ENCODE measurements around the gene COL4A2. TPM values are rescaled to one million over a fixed set of nuclear protein-coding genes. Genes with fewer than 3 reads are reported as not detected.

Gene COL4A2
- total and polyA plus RNA-seq, 4 donors: 8.0 to 45.2 (median 40.3) TPM

- H3K36me3 ChIP-seq (ENCODE audit: control insufficient read depth in 4 of 4, insufficient read depth in 3 of 4, low read depth in 1 of 4, low read length in 3 of 4): no peaks in the 10 kb centered on the region
- DNase-seq (ENCODE audit: low spot score): no peak
- no peaks in the 10 kb centered on the region for H3K27me3 ChIP-seq (ENCODE audit: control insufficient read depth in 4 of 4, insufficient read depth in 4 of 4, low read length in 3 of 4)
- no peaks in the 10 kb centered on the region for H3K9me3 ChIP-seq (ENCODE audit: control insufficient read depth in 4 of 4, low read length in 3 of 4)
- H3K9ac ChIP-seq (ENCODE audit: low read depth in 1 of 2, low read length in 2 of 2): no peak overlapping the region
- 79% methylated on average over 10 of the region's 10 CpGs for WGBS
- no peak overlapping the region for H3K4me3 ChIP-seq (ENCODE audit: low read depth in 1 of 3, low read length in 3 of 3)
- TF ChIP-seq HNF4A (conservative IDR thresholded peaks at IDR 0.05): no peak
- TF ChIP-seq TAF1 (conservative IDR thresholded peaks at IDR 0.05): no peak
- no peak for TF ChIP-seq RXRA (IDR thresholded peaks at IDR 0.05)
- TF ChIP-seq ATF3 (IDR thresholded peaks at IDR 0.05): no peak
- TF ChIP-seq NR2F2 (IDR thresholded peaks at IDR 0.05): no peak
- no peak for TF ChIP-seq MAX (IDR thresholded peaks at IDR 0.05)
- TF ChIP-seq JUND (IDR thresholded peaks at IDR 0.05): no peak
- no peak for TF ChIP-seq EGR1 (IDR thresholded peaks at IDR 0.05; ENCODE audit: low read depth in 2 of 2)
- no peak for TF ChIP-seq RAD21 (IDR thresholded peaks at IDR 0.05)
- no peak for TF ChIP-seq ZBTB33 (IDR thresholded peaks at IDR 0.05)
- TF ChIP-seq YY1 (IDR thresholded peaks at IDR 0.05): no peak
- no peak for TF ChIP-seq GABPA (IDR thresholded peaks at IDR 0.05 in 1 of 2, conservative IDR thresholded peaks at IDR 0.05 in 1 of 2)
- no peak for TF ChIP-seq FOXA1 (IDR thresholded peaks at IDR 0.05)
- TF ChIP-seq SP1 (IDR thresholded peaks at IDR 0.05): no peak
- TF ChIP-seq CTCF (IDR thresholded peaks at IDR 0.05; ENCODE audit: low read depth, low read length, missing input control): no peak
- no peaks in the 10 kb centered on the region for H3K4me1 ChIP-seq (ENCODE audit: control insufficient read depth in 4 of 4, insufficient read depth in 4 of 4, low read length in 3 of 4)
- no peak overlapping the region for H3K27ac ChIP-seq (ENCODE audit: low read depth in 1 of 2, low read length in 2 of 2)
These were observed 136.0 kb downstream of the COL4A2 start for GRCh38 chr13:110442930-110443621.

GRCh38 chr13:110443622-110444225 is 136.6 kb downstream of the COL4A2 start:
- Histone ChIP-seq H3K4me1 (ENCODE audit: control insufficient read depth in 4 of 4, insufficient read depth in 4 of 4, low read length in 3 of 4) (no peaks in the 10 kb centered on the region), H3K9me3 (ENCODE audit: control insufficient read depth in 4 of 4, low read length in 3 of 4) (no peaks in the 10 kb centered on the region), H3K4me3 (ENCODE audit: low read depth in 1 of 3, low read length in 3 of 3) (no peak overlapping the region), H3K27ac (ENCODE audit: low read depth in 1 of 2, low read length in 2 of 2) (no peak overlapping the region), H3K36me3 (ENCODE audit: control insufficient read depth in 4 of 4, insufficient read depth in 3 of 4, low read depth in 1 of 4, low read length in 3 of 4) (no peaks in the 10 kb centered on the region), H3K27me3 (ENCODE audit: control insufficient read depth in 4 of 4, insufficient read depth in 4 of 4, low read length in 3 of 4) (no peaks in the 10 kb centered on the region), H3K9ac (ENCODE audit: low read depth in 1 of 2, low read length in 2 of 2) (no peak overlapping the region)
- WGBS: 87% methylated on average over 12 of the region's 12 CpGs
- TF ChIP-seq HNF4G (IDR thresholded peaks at IDR 0.05): no peak
- TF ChIP-seq REST (IDR thresholded peaks at IDR 0.05): no peak
- TF ChIP-seq ZBTB33 (IDR thresholded peaks at IDR 0.05): no peak
- TF ChIP-seq TAF1 (conservative IDR thresholded peaks at IDR 0.05): no peak
- no peak for TF ChIP-seq GABPA (IDR thresholded peaks at IDR 0.05 in 1 of 2, conservative IDR thresholded peaks at IDR 0.05 in 1 of 2)
- TF ChIP-seq SP1 (IDR thresholded peaks at IDR 0.05): no peak
- no peak for TF ChIP-seq YY1 (IDR thresholded peaks at IDR 0.05)
- no peak for TF ChIP-seq JUND (IDR thresholded peaks at IDR 0.05)
- TF ChIP-seq ATF3 (IDR thresholded peaks at IDR 0.05): no peak
- no peak for TF ChIP-seq MAX (IDR thresholded peaks at IDR 0.05)
- TF ChIP-seq FOXA1 (IDR thresholded peaks at IDR 0.05): no peak
- TF ChIP-seq RAD21 (IDR thresholded peaks at IDR 0.05): no peak
- no peak for DNase-seq (ENCODE audit: low spot score)

Data from liver (tissue), 9 donors.